K562 (cell line): ENCODE results near the gene FUT2. TPM values are rescaled to one million over a fixed set of nuclear protein-coding genes. Genes with fewer than 3 reads are reported as not detected.

ENCODE experiments used
- ATAC-seq: fragments of 200-7000 bp; cut with Tn5 transposase; 3 replicates; pipeline ENCODE4 v1.9.1; 2020; ENCODE audit warnings: moderate library complexity
- BruUV-seq: library from RNA; stranded (reverse); fragments of 400-500 nt; replicated peaks from 2 replicates; lab custom pipeline; 2021; lab: Mats Ljungman, UMichigan
- CTCF ChIA-PET: fragments of 300-600 bp; formaldehyde crosslinking; extraction: SDS; loops from one replicate; lab custom pipeline; 2021; ENCODE audit warnings: low intra/inter-chr PET ratio; lab: Yijun Ruan, JAX
- POLR2A ChIA-PET: fragments of 300-600, 350-650 bp; sonication (Branson Sonifier 250); formaldehyde crosslinking; extraction: SDS; loops from one replicate; lab custom pipeline; 2021; ENCODE audit warnings: antibody characterized with exemption, inconsistent platforms; lab: Yijun Ruan, JAX
- DNase-seq, 4 experiments: peaks; one replicate each; pipeline versions ENCODE4 v3.0.0 to v3.0.0-alpha.2; 2011 to 2018; ENCODE audit warnings: low spot score in 3 of 4, mixed read lengths in 3 of 4; ENCODE audit errors: extremely low read depth in 1 of 4
- FAIRE-seq: peaks from 2 replicates; lab custom pipeline; 2011; peaks lifted over from hg19 to GRCh38; lab: Jason Lieb, UNC
- H2AFZ ChIP-seq: 2 replicates; pipeline ENCODE4 v1.6.0; 2011; ENCODE audit warnings: low read depth, low read length, control low read depth, inconsistent platforms
- H3K27ac ChIP-seq: fragments of 200-600 bp; 3 replicates; pipeline ENCODE4 v1.8.0; 2011; ENCODE audit warnings: low read depth, mild to moderate bottlenecking, control low read depth, inconsistent platforms, low read length, moderate library complexity, mixed read lengths; ENCODE audit errors: extremely low read depth
- H3K27me3 ChIP-seq, 2 experiments: fragments of 300-600 bp in 1 of 2; 2 replicates in 1 of 2; 3 replicates in 1 of 2; pipeline versions ENCODE4 v1.6.0 to v1.8.0; 2011; ENCODE audit warnings: inconsistent platforms in 2 of 2, low read length in 2 of 2, mild to moderate bottlenecking in 1 of 2, mixed read lengths in 1 of 2, moderate library complexity in 1 of 2; ENCODE audit not compliant: control insufficient read depth in 2 of 2, insufficient read depth in 2 of 2
- H3K36me3 ChIP-seq: fragments of 300-600 bp; 3 replicates; pipeline ENCODE4 v1.8.0; 2011; ENCODE audit warnings: mild to moderate bottlenecking, low read length, inconsistent platforms; ENCODE audit not compliant: control insufficient read depth, insufficient read depth
- H3K4me1 ChIP-seq, 2 experiments: fragments of 200-600 bp in 1 of 2; replicated peaks in 1 of 2; 2 replicates in 1 of 2; 3 replicates in 1 of 2; pipeline versions ENCODE4 v1.5.1 to v1.8.0; 2011; ENCODE audit warnings: inconsistent platforms in 2 of 2, low read length in 2 of 2, mild to moderate bottlenecking in 1 of 2, mixed read lengths in 1 of 2, moderate library complexity in 1 of 2; ENCODE audit not compliant: control insufficient read depth in 2 of 2, insufficient read depth in 2 of 2
- H3K4me2 ChIP-seq: 2 replicates; pipeline ENCODE4 v1.6.1; 2011; ENCODE audit warnings: low read length, control low read depth, inconsistent platforms, mixed read lengths; ENCODE audit not compliant: insufficient read depth
- H3K4me3 ChIP-seq: fragments of 200-600 bp; sonication (generic), shearing (Covaris generic); 2 replicates; pipeline ENCODE4 v1.5.1; 2016; ENCODE audit warnings: control low read depth, inconsistent platforms
- H3K79me2 ChIP-seq: fragments of 200-600 bp; 3 replicates; pipeline ENCODE4 v1.8.0; 2011; ENCODE audit warnings: low read length, inconsistent platforms; ENCODE audit not compliant: control insufficient read depth, insufficient read depth
- H3K9ac ChIP-seq, 2 experiments: 2 replicates each; pipeline versions ENCODE4 v1.6.0 to v1.6.1; 2011; ENCODE audit warnings: low read depth in 2 of 2, low read length in 2 of 2, control low read depth in 1 of 2, inconsistent platforms in 1 of 2, mild to moderate bottlenecking in 1 of 2, mixed read lengths in 1 of 2; ENCODE audit not compliant: insufficient read depth in 1 of 2
- H3K9me1 ChIP-seq: one replicate; pipeline ENCODE4 v1.6.0; 2011; ENCODE audit warnings: inconsistent platforms, mild to moderate bottlenecking, low read length, moderate library complexity; ENCODE audit not compliant: control insufficient read depth, insufficient read depth
- H3K9me3 ChIP-seq: replicated peaks from 2 replicates; pipeline ENCODE4 v1.5.1; 2011; ENCODE audit warnings: low read depth, low read length, inconsistent platforms; ENCODE audit not compliant: control insufficient read depth, insufficient read depth
- H4K20me1 ChIP-seq: replicated peaks from 2 replicates; pipeline ENCODE4 v1.6.1; 2011; ENCODE audit warnings: low read length, inconsistent platforms, mixed read lengths; ENCODE audit not compliant: control insufficient read depth, insufficient read depth
- CHD2 ChIP-seq: IDR thresholded peaks from 2 replicates; pipeline ENCODE4 v1.6.1; 2011; ENCODE audit warnings: low read depth, low read length
- GABPB1 ChIP-seq: sonication (generic); formaldehyde crosslinking; IDR thresholded peaks from 2 replicates; pipeline ENCODE4 v1.8.0; 2022; ENCODE audit warnings: mild to moderate bottlenecking, missing genetic modification reagents
- LARP7 ChIP-seq: fragments of 450-650 bp; IDR thresholded peaks from 2 replicates; pipeline ENCODE4 v1.6.1; 2016
- MXI1 ChIP-seq: IDR thresholded peaks from 2 replicates; pipeline ENCODE4 v1.6.1; 2011; ENCODE audit warnings: low read depth, mild to moderate bottlenecking, improper control_type of control experiment, low read length
- MYC ChIP-seq, 2 experiments: fragments of 250-450 bp in 1 of 2; sonication (Bioruptor Pico) in 1 of 2; IDR thresholded peaks; 2 replicates each; pipeline versions ENCODE4 v1.5.1 to v1.6.1; 2012 to 2021; ENCODE audit warnings: low read depth in 2 of 2, borderline replicate concordance in 1 of 2, improper control_type of control experiment in 1 of 2, low read length in 1 of 2, mild to moderate bottlenecking in 1 of 2, moderate library complexity in 1 of 2
- NCOA1 ChIP-seq: fragments of 450-650 bp; IDR thresholded peaks from 2 replicates; pipeline ENCODE4 v1.6.1; 2016; ENCODE audit warnings: low read depth
- RAD51 ChIP-seq: fragments of 450-650 bp; IDR thresholded peaks from 2 replicates; pipeline ENCODE4 v1.7.1; 2016; ENCODE audit warnings: low read depth, mild to moderate bottlenecking, borderline replicate concordance
- SP1 ChIP-seq: sonication (generic); formaldehyde crosslinking; IDR thresholded peaks from 2 replicates; pipeline ENCODE4 v1.8.1; 2022; ENCODE audit warnings: mild to moderate bottlenecking, missing genetic modification reagents
- TCF3 ChIP-seq: sonication (generic); formaldehyde crosslinking; IDR thresholded peaks from 2 replicates; pipeline ENCODE4 v1.4.0; 2020; ENCODE audit warnings: mild to moderate bottlenecking, missing genetic modification reagents
- ZBTB7A ChIP-seq: IDR thresholded peaks from 2 replicates; pipeline ENCODE4 v1.6.1; 2011; ENCODE audit warnings: low read depth, mild to moderate bottlenecking, low read length, moderate library complexity, borderline replicate concordance; ENCODE audit not compliant: control insufficient read depth
- ZFP36 ChIP-seq: fragments of 150-350 bp; IDR thresholded peaks from 2 replicates; pipeline ENCODE4 v1.6.1; 2018; ENCODE audit warnings: low read length, low read depth; ENCODE audit not compliant: partially characterized antibody
- ZFPM2 ChIP-seq: fragments of 250-450 bp; sonication (Bioruptor Pico); IDR thresholded peaks from 2 replicates; pipeline ENCODE4 v1.5.1; 2022; ENCODE audit warnings: mild to moderate bottlenecking
- WGBS: fragments of 100-300 bp; shearing (Covaris generic); methylation state at CpG from one replicate; pipeline ENCODE4 v1.1.6; 2016; ENCODE audit warnings: low coverage, mixed read lengths; ENCODE audit not compliant: insufficient coverage; ENCODE audit errors: missing lambda C conversion rate; 5-methylcytosine and 5-hydroxymethylcytosine counted together
- in situ Hi-C: fragments of 300-500 bp; cut with MboI; formaldehyde crosslinking; loops from 4 replicates; pipeline ENCODE4 v1.15.0; 2018; ENCODE audit warnings: inconsistent platforms, mixed read lengths
- intact Hi-C: fragments of 100-400 bp; cut with micrococcal nuclease; formaldehyde crosslinking; loops from 2 replicates; pipeline ENCODE4 v1.14.2; 2022
- polyA plus RNA-seq, 8 experiments: library from polyadenylated mRNA; depleted of rRNA in 4 of 8; stranded (reverse) in 5 of 8; unstranded in 3 of 8; fragments of >200 nt; fragmentation: Nextera tagmentation in 2 of 8; fragmentation: Illumina TruSeq in 1 of 8; extraction: Ambion mirVana in 2 of 8; extraction: Trizol in 1 of 8; gene quantifications; 2 replicates each; pipeline versions ENCODE4 v1.2.1 to v1.2.3, GENCODE V29; 2011 to 2014; ENCODE audit warnings: inconsistent platforms in 1 of 8, missing spikeins in 1 of 8
- total RNA-seq, 7 experiments: library from RNA; depleted of rRNA in 6 of 7; stranded (reverse); fragments of >200 nt in 6 of 7; fragmentation: Illumina TruSeq in 2 of 7; extraction: Trizol in 2 of 7; gene quantifications; 2 replicates each; pipeline versions ENCODE4 v1.2.1 to v1.2.3, GENCODE V29; 2011 to 2021; ENCODE audit warnings: low replicate concordance in 1 of 7
- TF ChIP-seq, protein P1 (sequence below): sonication (generic); formaldehyde crosslinking; IDR thresholded peaks from 2 replicates; pipeline ENCODE4 v1.9.0; 2022; ENCODE audit warnings: mild to moderate bottlenecking, missing genetic modification reagents
- TF ChIP-seq, protein P2 (sequence below): fragments of 450-650 bp; formaldehyde crosslinking; IDR thresholded peaks from 2 replicates; pipeline ENCODE4 v1.4.0; 2022; ENCODE audit warnings: missing genetic modification characterization
- TF ChIP-seq, protein P3 (sequence below): fragments of 250-450 bp; sonication (Bioruptor Pico); IDR thresholded peaks from 2 replicates; pipeline ENCODE4 v1.5.0; 2021; ENCODE audit warnings: mild to moderate bottlenecking, moderate library complexity

Gene FUT2
- total and polyA plus RNA-seq, 9 of the 15 experiments (the other 6 are each of a cell fraction or from before 2014, with no cell fraction given): 0.03 to 0.04 TPM; not detected in 7

DNA sequence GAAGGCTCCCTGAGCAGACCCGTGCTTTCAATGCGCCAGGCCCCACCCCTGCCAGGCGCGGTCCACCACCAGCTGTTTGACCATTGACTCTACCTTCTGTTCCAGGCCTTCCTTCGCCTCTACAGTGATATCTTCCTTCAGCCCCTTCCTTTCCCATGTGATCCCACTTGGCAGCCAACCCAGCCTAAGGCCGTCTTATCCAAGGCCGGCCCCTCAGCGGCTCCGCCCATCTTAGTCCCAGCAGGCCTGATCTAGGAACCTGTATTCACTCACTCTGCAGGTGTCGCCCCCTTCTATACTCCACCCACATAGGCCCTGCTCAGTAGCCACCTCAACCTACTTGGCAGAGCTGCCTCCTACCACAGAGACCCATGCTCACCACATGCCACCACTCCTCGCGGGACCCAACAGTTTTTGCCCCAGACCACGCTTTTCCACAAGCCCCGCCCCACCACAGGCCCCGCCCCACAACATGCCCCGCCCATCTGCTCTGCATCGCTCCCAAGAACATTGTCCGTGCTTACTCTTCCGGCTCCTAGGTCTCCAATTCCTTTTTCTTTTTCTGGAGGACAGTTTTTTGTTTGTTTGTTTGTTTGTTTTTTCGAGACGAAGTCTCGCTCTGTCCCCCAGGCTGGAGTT lies 41.7 kb downstream of the FUT2 start:
- Histone ChIP-seq H3K4me1 (peaks cover 43 to 56% of the 10 kb centered on the region in 2 experiments), H3K79me2 (peaks cover 8% of the 10 kb centered on the region; the same call in 2 of the 3 replicates), H3K9ac (peak overlapping the region; percentile 70 to 81), H4K20me1 (no peaks in the 10 kb centered on the region), H3K9me1 (peaks cover 3% of the 10 kb centered on the region), H3K4me3 (peak overlapping the region; percentile 41), H3K4me2 (peak overlapping the region; percentile 83), H3K36me3 (no peaks in the 10 kb centered on the region), H3K27ac (peak overlapping the region; percentile 83), H3K27me3 (no peaks in the 10 kb centered on the region), H3K9me3 (no peaks in the 10 kb centered on the region), H2AFZ (peak overlapping the region; percentile 99)
- in situ Hi-C loops: no loop called here
- BruUV-seq: no TSS peak
- peak; percentile 89 to 95 (median 92) for DNase-seq
- 2% methylated on average over 17 of the region's 22 CpGs for WGBS
- ChIA-PET POLR2A (interaction anchor here (0.6 to 2.7 kb wide), 7 partner anchors 10 to 184 kb away, joined by 3 to 10 read pairs (median 3); no protein-coding TSS in a partner anchor), CTCF (no interaction called here)
- FAIRE-seq: peak; percentile 93
- ATAC-seq: peak; percentile 65
- intact Hi-C loops: loop anchor here (5.0 kb wide), 1 partner anchor 90 kb away; the partner anchor contains the start of gene CA11
- TF ChIP-seq CHD2 (peak; percentile 48; the same call in 1 of the 2 replicates), MXI1 (peak; percentile 19; the same call in 1 of the 2 replicates), GABPB1 (0 out of 2 replicates have a peak, but pooled peaks have one; percentile 53), ZFPM2 (CRISPR knock-in tag) (no peak), SP1 (CRISPR knock-in tag) (peak; percentile 73), ZBTB7A (no peak), NCOA1 (0 out of 2 replicates have a peak, but pooled peaks have one; percentile 32), LARP7 (no peak), RAD51 (peak; percentile 48), MYC (IDR thresholded peaks at IDR 0.05; ENCODE audit: low read depth, low read length) (no peak), MYC (CRISPR knock-in tag; IDR thresholded peaks at IDR 0.05; ENCODE audit: borderline replicate concordance, low read depth) (0 out of 2 replicates have a peak, but pooled peaks have one; percentile 12), ZFP36 (no peak), TCF3 (CRISPR knock-in tag) (0 out of 2 replicates have a peak, but pooled peaks have one; percentile 21)
- TF ChIP-seq, protein P1, sequence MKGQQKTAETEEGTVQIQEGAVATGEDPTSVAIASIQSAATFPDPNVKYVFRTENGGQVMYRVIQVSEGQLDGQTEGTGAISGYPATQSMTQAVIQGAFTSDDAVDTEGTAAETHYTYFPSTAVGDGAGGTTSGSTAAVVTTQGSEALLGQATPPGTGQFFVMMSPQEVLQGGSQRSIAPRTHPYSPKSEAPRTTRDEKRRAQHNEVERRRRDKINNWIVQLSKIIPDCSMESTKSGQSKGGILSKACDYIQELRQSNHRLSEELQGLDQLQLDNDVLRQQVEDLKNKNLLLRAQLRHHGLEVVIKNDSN (CRISPR knock-in tag): peak; percentile 75
- TF ChIP-seq, protein P2, sequence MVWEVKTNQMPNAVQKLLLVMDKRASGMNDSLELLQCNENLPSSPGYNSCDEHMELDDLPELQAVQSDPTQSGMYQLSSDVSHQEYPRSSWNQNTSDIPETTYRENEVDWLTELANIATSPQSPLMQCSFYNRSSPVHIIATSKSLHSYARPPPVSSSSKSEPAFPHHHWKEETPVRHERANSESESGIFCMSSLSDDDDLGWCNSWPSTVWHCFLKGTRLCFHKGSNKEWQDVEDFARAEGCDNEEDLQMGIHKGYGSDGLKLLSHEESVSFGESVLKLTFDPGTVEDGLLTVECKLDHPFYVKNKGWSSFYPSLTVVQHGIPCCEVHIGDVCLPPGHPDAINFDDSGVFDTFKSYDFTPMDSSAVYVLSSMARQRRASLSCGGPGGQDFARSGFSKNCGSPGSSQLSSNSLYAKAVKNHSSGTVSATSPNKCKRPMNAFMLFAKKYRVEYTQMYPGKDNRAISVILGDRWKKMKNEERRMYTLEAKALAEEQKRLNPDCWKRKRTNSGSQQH: 0 out of 2 replicates have a peak, but pooled peaks have one; percentile 27
- TF ChIP-seq, protein P3, sequence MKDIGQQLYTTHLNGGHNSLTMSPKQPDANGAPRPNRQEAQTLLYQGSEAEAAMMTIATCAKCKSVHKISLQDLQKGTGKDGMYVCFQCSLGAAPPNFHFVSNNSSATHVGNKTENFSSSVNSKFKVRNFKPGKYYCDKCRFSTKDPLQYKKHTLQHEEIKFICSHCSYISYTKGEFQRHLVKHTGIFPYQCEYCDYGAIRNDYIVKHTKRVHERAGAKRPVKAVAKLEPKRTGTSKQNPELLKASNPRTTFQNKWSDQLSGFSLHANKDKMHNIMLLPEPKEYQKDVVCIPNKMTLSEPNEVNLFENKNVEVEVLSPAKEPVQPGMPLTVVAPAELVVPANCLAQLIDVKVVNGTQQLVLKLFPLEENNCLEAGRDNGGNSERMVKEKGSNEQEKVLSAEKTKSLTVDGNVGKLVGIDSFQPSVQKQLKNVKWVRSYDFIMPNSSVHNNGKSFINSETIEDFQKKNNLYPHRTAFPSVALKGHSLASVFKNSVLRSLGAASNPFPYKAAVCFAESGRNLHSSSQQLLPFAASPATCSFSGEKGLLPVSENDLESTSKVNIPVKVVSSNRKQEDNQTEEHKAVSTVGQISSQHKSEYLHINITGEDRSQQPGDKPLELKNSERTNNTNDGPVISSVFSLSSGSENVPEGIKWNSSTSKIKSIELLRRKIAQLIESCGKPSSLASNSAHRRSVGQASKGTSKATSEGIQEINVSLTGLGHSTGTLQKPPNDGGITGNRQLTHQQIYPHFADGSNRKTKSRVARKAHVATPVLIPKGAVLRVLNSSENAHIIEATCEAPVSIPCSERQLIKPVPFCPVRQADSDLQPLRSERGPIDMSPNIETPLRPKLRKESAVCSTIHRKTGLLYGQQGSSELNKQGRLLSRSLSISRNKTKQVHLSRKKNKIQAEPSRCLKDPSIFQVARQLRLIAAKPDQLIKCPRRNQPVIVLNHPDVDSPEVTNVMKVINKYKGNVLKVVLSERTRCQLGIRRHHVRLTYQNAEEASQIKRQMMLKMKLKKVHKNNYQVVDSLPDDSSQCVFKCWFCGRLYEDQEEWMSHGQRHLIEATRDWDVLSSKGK (CRISPR knock-in tag): no peak
